Right kidney (tissue), 9 donors: ENCODE measurements around the gene POM121C.
"Not testable (repeated sequence)": the region's sequence is repeated elsewhere in the genome, so short reads cannot be mapped to it uniquely, and the experiment has no call there.

ENCODE experiments used
- DNase-seq: peaks from one replicate; pipeline ENCODE4 v3.0.0-alpha.2; 2016
- long read RNA-seq, 8 donors: transcript quantifications; one replicate each; lab custom pipeline, GENCODE V29; 2026

The POM121C gene
- long read RNA-seq, donor 1, partial matches to known transcripts = 10 of 11 reads
- long read RNA-seq, donor 1, other reads (novel, unspliced or antisense) = 0 of 11 reads
- long read RNA-seq, donor 2 = 0 reads
- long read RNA-seq, donor 3, full-length matches to known transcripts = 3 of 13 reads
- long read RNA-seq, donor 3, partial matches to known transcripts = 10 of 13 reads
- long read RNA-seq, donor 3, other reads (novel, unspliced or antisense) = 0 of 13 reads
- long read RNA-seq, donor 4, partial matches to known transcripts = 6 of 9 reads
- long read RNA-seq, donor 4, other reads (novel, unspliced or antisense) = 0 of 9 reads
- long read RNA-seq, donor 5 = 0 reads
- long read RNA-seq, donor 6, transcript POM121C-204 (3 exons, 563 nt) = major isoform, 5 of 17 reads
- long read RNA-seq, donor 6, partial matches to known transcripts = 12 of 17 reads
- long read RNA-seq, donor 6, other reads (novel, unspliced or antisense) = 0 of 17 reads
- long read RNA-seq, donor 7, full-length matches to known transcripts = 7 of 26 reads
- long read RNA-seq, donor 7, partial matches to known transcripts = 19 of 26 reads
- long read RNA-seq, donor 7, other reads (novel, unspliced or antisense) = 0 of 26 reads
- long read RNA-seq, donor 8, partial matches to known transcripts = 7 of 12 reads
- long read RNA-seq, donor 8, other reads (novel, unspliced or antisense) = 0 of 12 reads

DNA sequence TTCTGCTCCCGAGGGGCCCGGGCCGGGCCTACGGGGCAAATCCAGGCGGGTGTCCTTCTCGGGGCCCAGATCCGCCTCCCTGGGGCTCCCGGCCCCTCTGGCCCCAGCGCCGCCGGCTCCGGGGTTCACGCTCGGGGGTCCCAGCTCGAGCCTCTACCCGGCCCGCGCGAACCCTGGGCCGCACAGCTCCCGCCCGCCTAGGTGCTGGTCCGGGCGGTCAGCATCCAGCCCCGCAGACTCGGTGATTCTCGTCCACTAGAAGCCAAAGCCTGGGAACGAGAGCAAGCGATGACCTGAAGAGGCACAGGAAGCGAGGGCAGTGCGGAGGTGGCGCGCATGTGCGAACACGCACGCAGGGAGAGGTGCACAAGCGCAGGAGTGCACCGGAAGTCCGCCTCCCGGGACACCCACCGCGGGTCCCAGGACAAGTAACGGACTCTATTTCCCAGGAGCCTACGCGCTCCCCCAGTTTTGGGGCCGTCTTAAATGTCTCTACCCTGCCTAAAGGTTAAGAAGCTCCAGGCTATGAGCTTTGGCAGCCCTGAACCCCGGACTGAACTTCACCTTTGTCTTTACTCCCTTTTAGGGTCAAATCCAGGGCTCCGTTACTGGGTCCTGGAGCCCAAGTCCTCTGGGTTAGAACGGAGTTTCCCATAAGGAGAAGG lies at the start of gene POM121C:
POM121C (minus strand) TSS at position 321 of the 665 bp plus-strand sequence. CDS start 44,803 bp downstream, outside the sequence.
- DNase-seq = peak; percentile 82

DNA sequence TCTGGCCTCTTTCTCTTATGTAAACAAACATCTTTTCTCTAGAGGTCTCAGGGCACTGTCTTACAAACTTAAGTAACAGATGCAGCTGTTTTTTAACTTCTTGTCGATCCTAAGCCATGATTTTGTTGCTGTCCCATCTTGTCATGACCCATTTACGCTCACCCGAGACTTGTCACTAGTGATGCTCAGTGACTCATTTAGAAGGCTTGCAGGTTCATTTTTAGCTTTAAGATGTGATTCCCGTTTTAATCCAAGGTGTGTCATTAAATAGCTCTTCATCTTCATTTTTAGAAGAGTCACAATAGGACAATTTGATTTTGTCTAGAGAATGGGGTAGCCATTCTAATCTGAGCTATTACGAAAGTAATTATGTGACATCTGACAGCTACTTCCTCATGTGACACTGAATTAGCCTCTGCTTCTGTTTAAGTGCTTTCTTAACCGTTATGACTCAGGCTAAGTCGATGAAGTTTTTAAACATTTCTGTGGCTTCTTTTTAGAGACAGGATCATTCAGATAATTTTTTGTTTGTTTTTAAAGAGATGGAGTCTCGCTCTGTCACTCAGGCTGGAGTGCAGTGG lies 48.7 kb upstream of the POM121C start:
- DNase-seq = no peak

- no peak for DNase-seq
These were observed 47.8 kb upstream of the POM121C start for GRCh38 chr7:75533926-75534325.

DNA sequence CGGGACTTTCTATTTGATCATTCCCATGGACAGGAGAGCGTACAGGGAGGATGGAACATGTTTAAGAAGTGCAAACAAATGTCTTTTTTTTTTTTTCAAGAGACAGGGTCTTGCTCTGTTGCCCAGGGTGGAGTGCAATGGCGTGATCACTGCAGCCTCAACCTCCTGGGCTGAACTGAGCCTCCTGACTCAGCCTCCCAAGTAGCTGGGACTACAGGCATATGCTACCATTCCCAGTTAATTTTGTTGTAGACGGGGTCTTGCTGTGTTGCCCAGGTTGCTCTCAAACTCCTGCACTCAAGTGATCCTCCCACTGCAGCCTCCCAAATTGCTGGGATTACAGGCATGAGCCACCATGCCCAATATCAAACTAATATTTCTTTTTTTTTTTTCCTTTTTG lies 46.5 kb upstream of the POM121C start:
- DNase-seq = no peak

DNA sequence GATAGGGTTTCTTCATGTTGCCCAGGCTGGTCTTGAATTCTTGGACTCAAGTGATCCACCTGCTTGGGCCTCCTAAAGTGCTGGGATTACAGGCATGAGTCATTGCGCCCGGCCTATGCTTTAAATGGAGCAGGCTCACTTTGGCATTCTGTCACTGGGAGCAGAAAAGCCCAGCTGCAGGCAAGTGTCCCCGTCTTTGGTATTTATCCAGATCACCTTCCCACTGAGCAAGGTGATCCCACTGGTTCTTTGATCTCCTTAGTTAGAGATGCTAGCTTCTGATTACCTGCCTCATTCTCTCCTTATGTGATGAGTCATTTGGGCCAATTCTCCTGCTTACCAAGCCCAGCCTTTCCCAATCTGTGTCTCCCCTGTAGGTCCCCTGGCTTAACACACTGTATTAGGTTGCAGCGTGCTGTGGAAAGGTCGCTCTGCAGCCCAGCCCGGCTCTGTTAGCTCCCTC lies 45.3 kb upstream of the POM121C start:
- DNase-seq = no peak

DNA sequence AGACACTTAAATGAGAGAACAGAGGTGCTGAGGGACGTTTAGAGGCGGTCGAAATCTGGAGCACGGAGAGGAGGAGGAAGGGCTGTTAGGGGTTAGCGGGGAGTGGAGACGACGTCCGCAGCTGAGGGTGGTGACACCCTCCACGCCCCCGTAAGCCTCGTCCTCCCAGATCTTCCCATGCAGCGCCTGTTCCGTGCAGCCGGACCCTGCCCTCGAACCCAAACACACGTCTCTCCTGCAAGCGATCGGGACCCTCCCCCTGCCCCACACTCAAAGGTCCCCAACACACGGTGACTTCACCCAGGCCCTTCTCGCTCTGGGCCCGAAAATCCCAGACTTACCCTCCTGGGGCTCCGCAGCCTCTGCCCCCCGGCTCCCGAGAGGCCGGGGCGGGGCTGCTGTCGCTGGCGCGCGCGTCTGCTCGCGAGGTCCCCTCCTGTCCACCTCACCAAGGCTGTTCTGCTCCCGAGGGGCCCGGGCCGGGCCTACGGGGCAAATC lies 41.2 kb upstream of the POM121C start:
- DNase-seq = peak; percentile 58

DNA sequence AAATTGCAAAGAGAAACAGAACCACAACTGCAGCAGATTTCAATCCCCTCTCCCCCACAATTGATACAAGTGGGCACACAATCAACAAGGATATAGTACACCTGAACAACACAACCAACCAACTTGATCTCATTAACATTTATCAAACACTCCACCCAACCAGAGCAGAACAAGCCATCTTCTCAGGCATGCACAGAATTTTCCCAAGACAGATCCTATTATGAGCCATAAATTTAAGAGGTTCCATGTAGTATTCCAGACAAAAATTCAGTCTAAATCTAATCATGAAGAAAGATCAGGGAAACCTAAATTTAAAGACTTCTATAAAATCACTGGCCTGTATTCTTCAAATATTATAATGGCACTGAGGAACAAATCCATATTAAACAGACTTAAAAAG lies 35.6 kb upstream of the POM121C start:
- not testable (repeated sequence) for DNase-seq

- not testable (repeated sequence) for DNase-seq
These were observed 32.7 kb upstream of the POM121C start for GRCh38 chr7:75518842-75519241.

DNA sequence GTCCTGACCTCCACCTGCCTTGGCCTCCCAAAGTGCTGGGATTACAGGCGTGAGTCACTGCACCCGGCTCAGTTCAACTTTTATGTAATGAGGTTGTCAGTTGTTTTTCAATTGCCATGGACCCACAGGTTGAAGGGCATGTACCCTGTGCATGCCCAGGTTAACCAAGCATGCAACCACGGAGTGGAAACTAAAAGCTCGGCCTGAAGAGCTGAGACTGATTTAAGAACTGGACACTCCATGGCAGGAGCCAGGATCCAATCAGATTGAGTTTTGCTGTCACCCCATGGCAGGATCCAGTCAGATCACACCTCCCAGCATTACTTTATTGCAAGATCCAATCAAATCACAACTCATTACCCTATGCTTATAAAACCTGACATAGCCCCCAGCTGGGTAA lies 22.9 kb upstream of the POM121C start:
- DNase-seq = not testable (repeated sequence)

GRCh38 chr7:75492020-75492419 lies 5.9 kb upstream of the POM121C start, which contains the start of gene SPDYE5:
TSS of gene SPDYE5 (plus strand) at chr7:75492320. CDS start at chr7:75494048, 1,728 bp downstream.
- not testable (repeated sequence) for DNase-seq

DNA sequence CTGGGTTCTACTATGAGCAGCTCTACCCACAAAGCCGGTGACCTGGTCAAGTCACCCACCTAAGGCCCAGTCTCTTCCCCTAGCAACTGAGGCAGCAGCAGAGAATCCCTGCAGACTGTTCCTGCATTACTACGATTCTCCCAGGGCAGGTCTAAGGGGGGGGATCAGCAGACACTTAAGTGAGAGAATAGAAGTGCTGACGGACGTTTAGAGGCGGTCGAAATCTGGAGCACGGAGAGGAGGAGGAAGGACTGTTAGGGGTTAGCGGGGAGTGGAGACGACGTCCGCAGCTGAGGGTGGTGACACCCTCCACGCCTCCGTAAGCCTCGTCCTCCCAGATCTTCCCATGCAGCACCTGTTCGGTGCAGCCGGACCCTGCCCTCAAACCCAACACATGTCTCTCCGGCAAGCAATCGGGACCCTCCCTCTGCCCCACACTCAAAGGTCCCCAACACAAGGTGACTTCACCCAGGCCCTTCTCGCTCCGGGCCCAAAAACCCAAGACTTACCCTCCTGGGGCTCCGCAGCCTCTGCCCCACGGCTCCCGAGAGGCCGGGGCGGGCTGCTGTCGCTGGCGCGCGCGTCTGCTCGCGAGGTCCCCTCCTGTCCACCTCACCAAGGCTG lies 632 bp downstream of the POM121C start:
- peak; percentile 53 for DNase-seq

GRCh38 chr7:75480313-75480712 lies 5.8 kb downstream of the POM121C start:
- not testable (repeated sequence) for DNase-seq

DNA sequence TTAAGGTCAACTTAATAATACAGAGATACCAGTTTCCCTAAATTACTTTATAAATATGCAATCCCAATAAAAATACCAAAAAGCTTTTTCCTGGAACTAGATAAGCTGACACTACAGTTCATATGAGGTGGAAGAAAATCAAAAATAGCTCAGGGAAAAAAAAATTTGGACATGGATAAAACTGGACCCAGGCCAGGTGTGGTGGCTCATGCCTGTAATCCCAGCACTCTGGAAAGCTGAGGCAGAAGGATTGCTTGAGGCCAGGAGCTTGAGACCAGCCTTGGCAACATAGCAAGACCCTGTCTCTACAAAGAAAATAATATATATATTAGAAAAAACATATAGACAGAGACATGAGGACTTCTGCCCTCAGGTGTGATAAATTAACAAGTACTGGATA lies 8.6 kb downstream of the POM121C start:
- not testable (repeated sequence) for DNase-seq

- DNase-seq = not testable (repeated sequence)
These were observed 15.9 kb downstream of the POM121C start for GRCh38 chr7:75470166-75470565.

DNA sequence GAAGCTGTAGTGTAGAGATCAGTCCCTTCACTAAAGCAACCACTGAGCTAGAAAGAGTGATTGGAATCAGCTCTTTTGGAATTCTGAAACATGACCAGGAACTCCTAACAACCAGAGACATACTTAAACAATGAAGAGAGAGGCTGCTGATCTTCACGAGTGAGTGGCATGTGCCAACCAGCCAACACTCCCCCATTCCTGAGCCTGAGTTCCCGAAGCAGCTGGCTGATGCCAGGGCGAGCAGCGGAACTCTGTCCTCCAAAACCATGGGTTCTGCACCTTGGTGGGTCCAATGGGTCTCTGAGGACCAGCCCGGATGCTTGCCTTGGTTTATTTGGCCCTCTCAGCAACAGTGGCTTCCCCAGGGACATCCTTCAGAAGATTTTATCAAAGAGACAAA lies 25.6 kb downstream of the POM121C start:
- DNase-seq = not testable (repeated sequence)

GRCh38 chr7:75458034-75458433 lies 28.1 kb downstream of the POM121C start:
- DNase-seq = not testable (repeated sequence)

GRCh38 chr7:75456403-75456802 lies 29.7 kb downstream of the POM121C start:
- DNase-seq = not testable (repeated sequence)

DNA sequence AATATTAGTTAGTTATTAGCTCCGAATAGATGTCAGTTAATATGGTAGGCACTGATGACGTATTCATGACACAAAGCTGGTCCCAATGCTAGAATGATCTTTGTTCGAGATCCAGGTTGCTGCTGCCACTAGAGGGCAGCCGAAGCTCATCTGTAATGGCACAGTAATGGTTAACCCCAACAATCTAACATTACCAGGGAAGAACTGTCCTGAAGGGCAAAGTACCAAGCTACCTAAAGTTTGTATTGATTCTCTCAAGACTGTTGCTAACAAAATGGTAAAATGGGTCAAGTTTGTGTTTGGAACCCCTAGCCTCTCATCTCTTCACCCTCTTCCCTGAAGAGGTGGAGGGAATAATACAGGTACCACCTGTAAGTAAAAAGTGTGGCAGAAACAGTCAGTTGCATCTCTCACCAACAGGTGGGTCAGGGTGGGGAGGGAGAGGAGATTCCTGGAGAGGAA lies 33.6 kb downstream of the POM121C start:
- not testable (repeated sequence) for DNase-seq

DNA sequence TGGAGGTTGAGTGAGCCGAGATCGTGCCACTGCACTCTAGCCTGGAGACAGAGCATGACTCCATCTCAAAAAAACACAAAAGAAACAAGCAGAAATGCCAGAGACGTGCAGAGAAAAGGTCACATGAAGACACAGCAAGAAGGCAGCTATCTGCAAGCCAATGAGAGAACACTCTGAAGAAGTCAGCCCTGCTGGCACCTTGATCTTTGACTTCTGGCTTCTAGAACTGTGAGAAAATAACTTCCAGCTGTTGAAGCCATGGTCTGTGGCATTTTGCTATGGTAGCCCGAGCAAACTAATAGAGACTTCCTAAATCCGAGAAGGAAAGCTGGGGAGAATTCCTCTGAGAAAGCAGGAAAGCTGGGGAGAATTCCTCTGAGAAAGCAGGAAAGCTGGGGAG lies 36.2 kb downstream of the POM121C start:
- not testable (repeated sequence) for DNase-seq

- DNase-seq = peak; percentile 56
These were observed 43.5 kb downstream of the POM121C start for GRCh38 chr7:75442465-75443111.

DNA sequence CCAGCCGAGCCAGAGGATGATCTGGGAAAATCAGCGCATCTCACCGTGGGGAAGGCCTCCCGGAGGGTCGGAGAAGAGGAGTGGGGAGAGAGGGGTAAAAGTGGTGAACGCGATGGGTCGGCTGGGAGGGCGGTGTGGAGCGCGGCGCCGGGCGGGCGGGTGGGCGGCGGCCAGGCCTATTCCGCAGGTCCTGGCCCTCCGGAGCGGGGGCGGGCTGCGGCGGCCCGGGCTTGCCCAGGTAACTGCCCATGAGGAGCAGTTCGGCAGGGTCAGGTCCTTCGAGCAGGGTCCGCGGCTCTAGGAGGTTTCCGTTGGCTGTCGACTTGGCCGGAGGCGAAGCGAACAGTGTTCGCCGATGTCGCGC lies 44.0 kb downstream of the POM121C start:
- DNase-seq = not testable (repeated sequence)
